Nephron (organoid): ENCODE measurements around the gene DUSP3.

Experiments used
- H3K27ac Mint-ChIP-seq, 3 experiments: 2 replicates each; pipeline ENCODE4 v1.8.0; 2020; ENCODE audit warnings: mixed read lengths in 3 of 3, mild to moderate bottlenecking in 2 of 3, moderate library complexity in 1 of 3
- H3K27me3 Mint-ChIP-seq: 2 replicates; pipeline ENCODE4 v1.8.0; 2021; ENCODE audit warnings: low read depth, mild to moderate bottlenecking, moderate library complexity, mixed read lengths
- H3K36me3 Mint-ChIP-seq: 2 replicates; pipeline ENCODE4 v1.8.0; 2020; ENCODE audit warnings: low read depth, mixed read lengths
- H3K4me1 Mint-ChIP-seq: 2 replicates; pipeline ENCODE4 v1.8.0; 2020; ENCODE audit warnings: mixed read lengths
- H3K4me3 Mint-ChIP-seq, 3 experiments: 2 replicates each; pipeline ENCODE4 v1.8.0; 2020; ENCODE audit warnings: mild to moderate bottlenecking in 3 of 3, mixed read lengths in 3 of 3, moderate library complexity in 2 of 3
- H3K9me3 Mint-ChIP-seq: 2 replicates; pipeline ENCODE4 v1.8.0; 2020; ENCODE audit warnings: mixed read lengths
- TF ChIP-seq, protein P1 (sequence below), 3 experiments: fragments of 200-600 bp; sonication (generic); IDR thresholded peaks; one replicate each; pipeline ENCODE4 v1.5.0; 2021; ENCODE audit warnings: antibody characterized with exemption in 3 of 3; ENCODE audit not compliant: unreplicated experiment in 3 of 3

DUSP3 gene

DNA sequence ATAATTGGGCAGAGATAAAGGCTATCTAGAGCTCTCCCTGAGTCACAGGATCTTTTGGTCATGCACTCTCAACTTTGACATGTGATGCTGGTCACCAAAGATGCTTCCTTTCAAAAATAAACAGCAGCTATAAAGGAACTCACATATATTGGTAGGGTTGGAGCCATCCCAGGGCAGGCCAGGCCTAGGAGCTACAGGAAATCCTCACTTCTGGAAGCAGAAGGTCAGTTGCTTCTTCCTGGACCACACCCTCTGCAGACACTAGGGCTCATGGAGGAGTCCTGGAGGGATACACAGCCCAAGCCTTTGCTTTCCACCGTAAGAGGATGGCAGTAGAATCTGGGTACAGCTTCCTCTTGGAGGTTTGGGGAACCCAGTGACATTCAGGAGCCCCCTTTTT lies 44.8 kb downstream of the DUSP3 start:
- Mint-ChIP-seq H3K9me3 (peaks cover 8% of the 10 kb centered on the region), H3K4me1 (no peaks in the 10 kb centered on the region), H3K27ac (no peak overlapping the region), H3K36me3 (no peaks in the 10 kb centered on the region), H3K4me3 (no peak overlapping the region), H3K27me3 (no peaks in the 10 kb centered on the region)
- TF ChIP-seq, protein P1, sequence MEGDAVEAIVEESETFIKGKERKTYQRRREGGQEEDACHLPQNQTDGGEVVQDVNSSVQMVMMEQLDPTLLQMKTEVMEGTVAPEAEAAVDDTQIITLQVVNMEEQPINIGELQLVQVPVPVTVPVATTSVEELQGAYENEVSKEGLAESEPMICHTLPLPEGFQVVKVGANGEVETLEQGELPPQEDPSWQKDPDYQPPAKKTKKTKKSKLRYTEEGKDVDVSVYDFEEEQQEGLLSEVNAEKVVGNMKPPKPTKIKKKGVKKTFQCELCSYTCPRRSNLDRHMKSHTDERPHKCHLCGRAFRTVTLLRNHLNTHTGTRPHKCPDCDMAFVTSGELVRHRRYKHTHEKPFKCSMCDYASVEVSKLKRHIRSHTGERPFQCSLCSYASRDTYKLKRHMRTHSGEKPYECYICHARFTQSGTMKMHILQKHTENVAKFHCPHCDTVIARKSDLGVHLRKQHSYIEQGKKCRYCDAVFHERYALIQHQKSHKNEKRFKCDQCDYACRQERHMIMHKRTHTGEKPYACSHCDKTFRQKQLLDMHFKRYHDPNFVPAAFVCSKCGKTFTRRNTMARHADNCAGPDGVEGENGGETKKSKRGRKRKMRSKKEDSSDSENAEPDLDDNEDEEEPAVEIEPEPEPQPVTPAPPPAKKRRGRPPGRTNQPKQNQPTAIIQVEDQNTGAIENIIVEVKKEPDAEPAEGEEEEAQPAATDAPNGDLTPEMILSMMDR (IDR thresholded peaks at IDR 0.05; ENCODE audit: unreplicated experiment in 3 of 3): no peak

DNA sequence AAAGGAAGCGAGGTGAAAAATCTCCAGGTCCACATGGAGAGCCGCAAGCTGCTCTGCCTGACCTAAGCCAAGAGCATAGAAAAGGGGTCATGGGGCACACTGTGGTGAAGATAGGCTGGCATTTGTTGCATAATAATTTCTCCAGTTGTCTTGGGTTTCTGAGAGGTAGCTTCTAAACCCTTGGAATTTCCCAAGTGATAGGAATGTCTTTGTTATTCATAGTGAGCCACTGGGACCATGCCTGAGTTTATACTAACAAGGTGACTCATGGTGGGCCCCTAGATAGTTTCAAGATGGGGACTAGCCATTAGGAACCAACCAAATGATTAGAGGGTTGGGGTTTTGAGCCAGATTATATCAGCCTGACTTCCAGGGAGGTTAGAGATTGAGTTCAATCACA lies 45.8 kb downstream of the DUSP3 start:
- Mint-ChIP-seq H3K27ac (no peak overlapping the region), H3K27me3 (peaks cover 1% of the 10 kb centered on the region), H3K4me3 (no peak overlapping the region), H3K4me1 (no peaks in the 10 kb centered on the region), H3K9me3 (peaks cover 8% of the 10 kb centered on the region), H3K36me3 (no peaks in the 10 kb centered on the region)
- TF ChIP-seq, protein P1 (IDR thresholded peaks at IDR 0.05; ENCODE audit: unreplicated experiment in 3 of 3): no peak

DNA sequence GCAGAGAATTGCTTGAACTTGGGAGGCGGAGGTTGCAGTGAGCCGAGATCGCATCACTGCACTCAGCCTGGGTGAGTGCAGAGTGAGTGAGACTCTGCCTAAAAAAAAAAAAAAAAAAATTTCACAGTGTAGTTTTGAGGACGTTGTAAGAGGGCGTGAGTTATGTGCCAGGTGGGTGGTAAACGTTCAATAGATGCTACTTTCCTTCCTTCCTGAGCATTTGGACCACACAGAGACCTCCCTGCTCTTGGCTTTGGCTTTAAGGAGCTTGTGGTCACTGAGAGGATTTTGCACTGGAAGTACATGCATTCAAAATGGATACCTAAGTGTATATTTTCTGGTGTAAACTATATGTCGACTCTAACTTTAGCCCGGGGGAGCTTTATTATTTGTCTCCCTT lies 50.7 kb downstream of the DUSP3 start:
- TF ChIP-seq, protein P1 (IDR thresholded peaks at IDR 0.05; ENCODE audit: unreplicated experiment in 3 of 3): no peak
- Mint-ChIP-seq H3K4me1 (no peaks in the 10 kb centered on the region), H3K4me3 (no peak overlapping the region), H3K27ac (no peak overlapping the region), H3K9me3 (peaks cover 8% of the 10 kb centered on the region), H3K36me3 (no peaks in the 10 kb centered on the region), H3K27me3 (peaks cover 14% of the 10 kb centered on the region)

DNA sequence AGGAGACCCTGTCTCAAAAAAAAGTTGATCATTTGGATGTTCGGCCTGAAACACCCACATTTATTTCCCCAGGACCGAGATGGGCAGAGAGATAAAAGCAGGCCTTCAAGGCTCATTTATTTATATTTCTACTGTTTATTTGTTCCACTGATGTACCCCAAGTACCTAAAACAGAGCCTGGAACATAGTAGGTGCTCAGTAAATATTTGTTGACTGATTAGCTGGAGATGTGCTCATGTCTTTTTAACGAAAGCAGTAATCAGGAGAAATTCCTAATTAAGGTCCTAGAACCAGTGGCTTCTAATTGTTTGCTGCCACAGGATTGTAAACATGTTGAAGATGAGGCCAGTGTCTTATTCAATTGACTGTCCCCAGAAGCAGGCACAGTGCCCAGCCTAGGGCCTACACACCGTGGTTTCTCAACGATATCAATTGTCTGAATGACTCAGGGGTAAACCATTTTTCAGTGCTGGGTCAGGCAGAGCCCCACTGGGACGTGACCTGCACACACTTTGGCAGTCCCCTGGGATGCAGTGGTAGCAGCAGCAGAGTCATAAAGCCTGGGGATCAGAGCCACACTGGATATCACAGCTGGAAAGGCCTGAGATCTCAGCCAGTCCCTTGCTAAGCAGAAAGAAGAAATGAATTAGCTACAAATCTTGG lies 54.9 kb downstream of the DUSP3 start:
- TF ChIP-seq, protein P1 (IDR thresholded peaks at IDR 0.05; ENCODE audit: unreplicated experiment in 3 of 3): no peak

DNA sequence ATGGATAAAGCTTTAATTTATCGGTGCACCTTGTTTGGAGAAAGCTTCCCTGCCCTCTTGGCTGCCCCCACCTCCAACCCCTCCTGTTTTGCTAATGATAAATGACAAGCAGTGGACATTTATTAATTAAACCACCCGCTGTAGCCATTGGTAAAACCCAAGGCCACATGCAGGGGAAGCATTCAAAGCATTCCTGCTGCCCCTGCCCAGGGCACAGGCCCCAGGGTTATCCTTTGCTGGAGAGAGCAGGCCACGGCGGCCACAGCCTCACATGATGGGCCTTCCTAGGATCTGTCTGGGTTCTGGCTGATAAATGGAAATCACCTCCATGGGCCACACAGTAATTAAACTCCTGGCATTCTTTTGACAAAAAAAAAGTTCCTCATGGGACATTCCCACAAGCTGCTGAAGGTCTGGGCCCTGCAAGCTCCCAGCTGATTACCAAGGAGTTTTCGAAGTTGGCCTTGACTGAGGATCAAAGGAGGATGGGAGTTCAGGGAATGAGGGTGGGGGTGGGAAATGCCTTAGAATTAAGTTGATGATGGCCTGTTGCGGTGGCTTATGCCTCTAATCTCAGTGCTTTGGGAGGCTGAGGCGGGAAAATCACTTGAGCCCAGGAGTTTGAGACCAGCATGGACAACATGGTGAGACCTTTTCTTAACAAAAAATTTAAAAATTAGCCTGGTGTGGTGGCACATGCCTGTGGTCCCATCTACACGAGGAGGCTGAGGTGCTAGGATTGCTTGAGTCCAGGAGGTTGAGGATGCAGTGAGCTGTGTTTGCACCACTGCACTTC lies 55.7 kb downstream of the DUSP3 start:
- Mint-ChIP-seq H3K4me1 (peaks cover 20% of the 10 kb centered on the region), H3K36me3 (no peaks in the 10 kb centered on the region), H3K27me3 (peaks cover 31% of the 10 kb centered on the region), H3K4me3 (peak overlapping the region; percentile 17 to 61 (median 37)), H3K9me3 (peaks cover 3% of the 10 kb centered on the region), H3K27ac (peak overlapping the region; percentile 1 to 69 (median 48))
- TF ChIP-seq, protein P1 (IDR thresholded peaks at IDR 0.05; ENCODE audit: unreplicated experiment in 3 of 3): no peak

More for the DNA sequence above, 54.9 kb downstream of the DUSP3 start:
- no peaks in the 10 kb centered on the region for H3K36me3 Mint-ChIP-seq
- H3K27me3 Mint-ChIP-seq: peaks cover 27% of the 10 kb centered on the region
- no peak overlapping the region for H3K4me3 Mint-ChIP-seq
- no peak overlapping the region for H3K27ac Mint-ChIP-seq
- peaks cover 14% of the 10 kb centered on the region for H3K4me1 Mint-ChIP-seq
- H3K9me3 Mint-ChIP-seq: peaks cover 3% of the 10 kb centered on the region
